NT2/D1 (cell line): ENCODE data around the gene ASCL2.

Experiments
- SUZ12 ChIP-seq: IDR thresholded peaks from 2 replicates; pipeline ENCODE4 v1.6.1; 2011; ENCODE audit not compliant: insufficient read length, insufficient read depth; ENCODE audit errors: extremely low read depth
- YY1 ChIP-seq: IDR thresholded peaks from 2 replicates; pipeline ENCODE4 v1.6.1; 2011; ENCODE audit not compliant: insufficient read length, insufficient read depth
- ZNF274 ChIP-seq: IDR thresholded peaks from 2 replicates; pipeline ENCODE4 v1.6.1; 2011; ENCODE audit warnings: mild to moderate bottlenecking, low read depth, low read length

GRCh38 chr11:2312232-2313042 is 42.0 kb upstream of the ASCL2 start:
- TF ChIP-seq YY1: no peak
- TF ChIP-seq ZNF274: no peak
- TF ChIP-seq SUZ12: no peak
